NCI-H2196 (cell line): ENCODE measurements around the gene PBX2.
"Not testable (repeated sequence)": the region's sequence is repeated elsewhere in the genome, so short reads cannot be mapped to it uniquely, and the experiment has no call there.

ENCODE experiments used
- DNase-seq: peaks from one replicate; lab custom pipeline; 2025; ENCODE audit not compliant: unreplicated experiment; lab: John Stamatoyannopoulos, UW

PBX2 gene

GRCh38 chr6:32203426-32204267 lies 13.6 kb upstream of the PBX2 start:
- no peak for DNase-seq

- no peak for DNase-seq
These were observed 12.2 kb upstream of the PBX2 start for GRCh38 chr6:32202186-32202585.

- no peak for DNase-seq
These were observed 10.9 kb upstream of the PBX2 start for GRCh38 chr6:32200711-32201475.

GRCh38 chr6:32198866-32199265 lies 8.9 kb upstream of the PBX2 start:
- DNase-seq = no peak

- DNase-seq = no peak
These were observed 8.3 kb upstream of the PBX2 start for GRCh38 chr6:32198345-32198696.

- DNase-seq = no peak
These were observed 6.9 kb upstream of the PBX2 start for GRCh38 chr6:32196682-32197616.

- DNase-seq = peak; percentile 91
These were observed 6.1 kb upstream of the PBX2 start for GRCh38 chr6:32195902-32196681.

GRCh38 chr6:32195652-32195901 lies 5.6 kb upstream of the PBX2 start:
- peak; percentile 100 for DNase-seq

- DNase-seq = peak; percentile 23
These were observed 5.0 kb upstream of the PBX2 start for GRCh38 chr6:32194825-32195651.

GRCh38 chr6:32194388-32194787 lies 4.4 kb upstream of the PBX2 start:
- no peak for DNase-seq

GRCh38 chr6:32193096-32193495 lies 3.1 kb upstream of the PBX2 start:
- not testable (repeated sequence) for DNase-seq

GRCh38 chr6:32192608-32193039 lies 2.6 kb upstream of the PBX2 start, which contains the start of gene GPSM3:
TSS of gene GPSM3 (minus strand) at chr6:32192643. CDS start at chr6:32192513, 130 bp downstream.
- DNase-seq = no peak

- DNase-seq = no peak
These were observed 1.9 kb upstream of the PBX2 start for GRCh38 chr6:32191696-32192607.

GRCh38 chr6:32190911-32191677 lies 1.1 kb upstream of the PBX2 start:
- DNase-seq = no peak

GRCh38 chr6:32189742-32190053 lies 304 bp downstream of the PBX2 start:
- no peak for DNase-seq

GRCh38 chr6:32189069-32189741 lies 797 bp downstream of the PBX2 start:
- DNase-seq = no peak

GRCh38 chr6:32188381-32189068 lies 1.5 kb downstream of the PBX2 start:
- no peak for DNase-seq
